Measurements from ENCODE around the gene FUCA1.

DNA sequence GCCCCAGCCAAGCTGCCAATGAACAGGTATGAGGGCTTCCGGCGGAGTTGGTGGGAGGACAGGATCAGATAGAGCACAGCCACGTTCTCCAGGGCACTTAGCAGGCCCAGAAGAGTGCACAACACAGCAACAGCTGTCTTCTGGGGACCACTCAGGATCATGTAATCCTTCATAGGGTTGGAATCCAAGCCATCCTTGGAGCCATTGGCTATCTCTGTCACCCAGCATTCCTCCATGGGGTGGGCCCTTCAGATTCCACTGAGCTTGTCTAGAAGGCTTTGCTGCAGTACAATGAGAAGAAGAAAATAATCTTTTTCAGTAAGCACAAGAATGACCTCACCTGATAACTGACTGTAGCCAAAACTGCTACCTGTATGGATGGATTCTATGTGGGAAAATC is 7.3 kb upstream of the FUCA1 start:
- TF ChIP-seq NANOG (IDR thresholded peaks at IDR 0.05; ENCODE audit: insufficient read depth, low read depth, low read length, poor library complexity, severe bottlenecking) (no peak), EP300 (IDR thresholded peaks at IDR 0.05; ENCODE audit: borderline replicate concordance in 1 of 2, low read depth in 2 of 2, low read length in 2 of 2) (no peak)
- TF ChIP-seq, protein P1, sequence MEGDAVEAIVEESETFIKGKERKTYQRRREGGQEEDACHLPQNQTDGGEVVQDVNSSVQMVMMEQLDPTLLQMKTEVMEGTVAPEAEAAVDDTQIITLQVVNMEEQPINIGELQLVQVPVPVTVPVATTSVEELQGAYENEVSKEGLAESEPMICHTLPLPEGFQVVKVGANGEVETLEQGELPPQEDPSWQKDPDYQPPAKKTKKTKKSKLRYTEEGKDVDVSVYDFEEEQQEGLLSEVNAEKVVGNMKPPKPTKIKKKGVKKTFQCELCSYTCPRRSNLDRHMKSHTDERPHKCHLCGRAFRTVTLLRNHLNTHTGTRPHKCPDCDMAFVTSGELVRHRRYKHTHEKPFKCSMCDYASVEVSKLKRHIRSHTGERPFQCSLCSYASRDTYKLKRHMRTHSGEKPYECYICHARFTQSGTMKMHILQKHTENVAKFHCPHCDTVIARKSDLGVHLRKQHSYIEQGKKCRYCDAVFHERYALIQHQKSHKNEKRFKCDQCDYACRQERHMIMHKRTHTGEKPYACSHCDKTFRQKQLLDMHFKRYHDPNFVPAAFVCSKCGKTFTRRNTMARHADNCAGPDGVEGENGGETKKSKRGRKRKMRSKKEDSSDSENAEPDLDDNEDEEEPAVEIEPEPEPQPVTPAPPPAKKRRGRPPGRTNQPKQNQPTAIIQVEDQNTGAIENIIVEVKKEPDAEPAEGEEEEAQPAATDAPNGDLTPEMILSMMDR (IDR thresholded peaks at IDR 0.05; ENCODE audit: control extremely low read depth in 1 of 3, insufficient read depth in 1 of 3, low read depth in 1 of 3, low read length in 3 of 3) = no peak

All from H1 (cell line).